Keratinocyte (primary cell): Measurements from ENCODE around the gene KLHDC3.

Experiments
- CTCF ChIP-seq, 3 experiments: IDR thresholded peaks in 1 of 3; conservative IDR thresholded peaks in 1 of 3; optimal IDR thresholded peaks in 1 of 3; 2 replicates in 2 of 3; 3 replicates in 1 of 3; pipeline versions ENCODE3 to v1.5.1; 2011; ENCODE audit warnings: low read length in 3 of 3, mild to moderate bottlenecking in 3 of 3, moderate library complexity in 2 of 3, control low read depth in 1 of 3, inconsistent platforms in 1 of 3; ENCODE audit not compliant: insufficient read depth in 2 of 3; ENCODE audit errors: extremely low read depth in 1 of 3
- EZH2 ChIP-seq: IDR thresholded peaks from one replicate; pipeline ENCODE4 v1.6.1; 2012; ENCODE audit warnings: inconsistent platforms, mild to moderate bottlenecking, low read length, moderate library complexity

- TF ChIP-seq CTCF (optimal IDR thresholded peaks at IDR 0.05 in 1 of 3, IDR thresholded peaks at IDR 0.05 in 1 of 3, conservative IDR thresholded peaks at IDR 0.05 in 1 of 3; ENCODE audit: extremely low read depth in 1 of 3, insufficient read depth in 2 of 3, low read length in 3 of 3), result no peak
- TF ChIP-seq EZH2, result no peak
These were observed 46.1 kb downstream of the KLHDC3 start for GRCh38 chr6:43060034-43060754.
